ENCODE results near the gene DHRS11.

DNA sequence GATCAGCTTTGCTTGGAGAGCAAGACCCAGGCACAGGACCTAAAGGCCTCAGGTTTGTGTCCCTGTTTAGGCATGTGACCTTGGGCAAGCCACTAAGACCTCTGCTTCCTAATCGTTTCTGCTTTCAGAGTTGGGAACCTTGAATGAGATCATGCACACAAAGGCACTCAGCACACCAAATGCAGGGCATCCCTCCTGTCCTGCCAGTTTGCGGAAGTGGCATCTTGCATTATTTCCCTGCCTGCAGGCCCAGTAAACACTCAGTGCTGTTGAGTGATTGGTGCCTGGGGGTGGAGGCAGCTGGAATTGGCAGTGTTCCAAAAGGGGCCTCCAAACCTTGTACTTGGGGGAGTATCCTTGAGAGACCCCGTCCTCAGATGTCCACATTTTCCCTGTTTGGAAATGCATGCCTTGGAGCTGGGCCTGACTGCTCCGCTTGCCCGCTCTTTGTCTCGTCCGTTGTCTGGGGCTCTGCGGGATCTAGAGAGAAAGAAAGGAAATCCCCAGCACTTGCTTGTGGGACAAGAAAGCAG, 38.4 kb downstream of the DHRS11 start:
- TF ChIP-seq CSDC2 (CRISPR knock-in tag; IDR thresholded peaks at IDR 0.05) (no peak), SNAI2 (CRISPR knock-in tag; IDR thresholded peaks at IDR 0.05) (no peak), OSR1 (CRISPR knock-in tag; IDR thresholded peaks at IDR 0.05) (no peak), BACH2 (CRISPR knock-in tag; IDR thresholded peaks at IDR 0.05; ENCODE audit: borderline replicate concordance) (no peak), ZNF70 (CRISPR knock-in tag; IDR thresholded peaks at IDR 0.05) (no peak), RARB (CRISPR knock-in tag; IDR thresholded peaks at IDR 0.05) (no peak), PPARA (CRISPR knock-in tag; IDR thresholded peaks at IDR 0.05; ENCODE audit: borderline replicate concordance) (no peak), ZFP30 (CRISPR knock-in tag; IDR thresholded peaks at IDR 0.05) (no peak), ZNF565 (CRISPR knock-in tag; conservative IDR thresholded peaks at IDR 0.05; ENCODE audit: low read depth) (no peak), ESRRG (CRISPR knock-in tag; IDR thresholded peaks at IDR 0.05) (no peak), ZFP3 (CRISPR knock-in tag; IDR thresholded peaks at IDR 0.05) (no peak)
- TF ChIP-seq, protein P1, sequence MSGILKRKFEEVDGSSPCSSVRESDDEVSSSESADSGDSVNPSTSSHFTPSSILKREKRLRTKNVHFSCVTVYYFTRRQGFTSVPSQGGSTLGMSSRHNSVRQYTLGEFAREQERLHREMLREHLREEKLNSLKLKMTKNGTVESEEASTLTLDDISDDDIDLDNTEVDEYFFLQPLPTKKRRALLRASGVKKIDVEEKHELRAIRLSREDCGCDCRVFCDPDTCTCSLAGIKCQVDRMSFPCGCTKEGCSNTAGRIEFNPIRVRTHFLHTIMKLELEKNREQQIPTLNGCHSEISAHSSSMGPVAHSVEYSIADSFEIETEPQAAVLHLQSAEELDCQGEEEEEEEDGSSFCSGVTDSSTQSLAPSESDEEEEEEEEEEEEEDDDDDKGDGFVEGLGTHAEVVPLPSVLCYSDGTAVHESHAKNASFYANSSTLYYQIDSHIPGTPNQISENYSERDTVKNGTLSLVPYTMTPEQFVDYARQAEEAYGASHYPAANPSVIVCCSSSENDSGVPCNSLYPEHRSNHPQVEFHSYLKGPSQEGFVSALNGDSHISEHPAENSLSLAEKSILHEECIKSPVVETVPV (CRISPR knock-in tag; IDR thresholded peaks at IDR 0.05): no peak
- TF ChIP-seq, protein P2, sequence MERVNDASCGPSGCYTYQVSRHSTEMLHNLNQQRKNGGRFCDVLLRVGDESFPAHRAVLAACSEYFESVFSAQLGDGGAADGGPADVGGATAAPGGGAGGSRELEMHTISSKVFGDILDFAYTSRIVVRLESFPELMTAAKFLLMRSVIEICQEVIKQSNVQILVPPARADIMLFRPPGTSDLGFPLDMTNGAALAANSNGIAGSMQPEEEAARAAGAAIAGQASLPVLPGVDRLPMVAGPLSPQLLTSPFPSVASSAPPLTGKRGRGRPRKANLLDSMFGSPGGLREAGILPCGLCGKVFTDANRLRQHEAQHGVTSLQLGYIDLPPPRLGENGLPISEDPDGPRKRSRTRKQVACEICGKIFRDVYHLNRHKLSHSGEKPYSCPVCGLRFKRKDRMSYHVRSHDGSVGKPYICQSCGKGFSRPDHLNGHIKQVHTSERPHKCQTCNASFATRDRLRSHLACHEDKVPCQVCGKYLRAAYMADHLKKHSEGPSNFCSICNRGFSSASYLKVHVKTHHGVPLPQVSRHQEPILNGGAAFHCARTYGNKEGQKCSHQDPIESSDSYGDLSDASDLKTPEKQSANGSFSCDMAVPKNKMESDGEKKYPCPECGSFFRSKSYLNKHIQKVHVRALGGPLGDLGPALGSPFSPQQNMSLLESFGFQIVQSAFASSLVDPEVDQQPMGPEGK (CRISPR knock-in tag; IDR thresholded peaks at IDR 0.05; ENCODE audit: borderline replicate concordance): no peak
- TF ChIP-seq, protein P3, sequence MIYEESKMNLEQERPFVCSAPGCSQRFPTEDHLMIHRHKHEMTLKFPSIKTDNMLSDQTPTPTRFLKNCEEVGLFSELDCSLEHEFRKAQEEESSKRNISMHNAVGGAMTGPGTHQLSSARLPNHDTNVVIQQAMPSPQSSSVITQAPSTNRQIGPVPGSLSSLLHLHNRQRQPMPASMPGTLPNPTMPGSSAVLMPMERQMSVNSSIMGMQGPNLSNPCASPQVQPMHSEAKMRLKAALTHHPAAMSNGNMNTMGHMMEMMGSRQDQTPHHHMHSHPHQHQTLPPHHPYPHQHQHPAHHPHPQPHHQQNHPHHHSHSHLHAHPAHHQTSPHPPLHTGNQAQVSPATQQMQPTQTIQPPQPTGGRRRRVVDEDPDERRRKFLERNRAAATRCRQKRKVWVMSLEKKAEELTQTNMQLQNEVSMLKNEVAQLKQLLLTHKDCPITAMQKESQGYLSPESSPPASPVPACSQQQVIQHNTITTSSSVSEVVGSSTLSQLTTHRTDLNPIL (CRISPR knock-in tag; IDR thresholded peaks at IDR 0.05; ENCODE audit: low read depth): no peak
